OCI-M1 (cell line): ENCODE results near the gene CCDC9B.

ENCODE experiments used
- DNase-seq: peaks from one replicate; lab custom pipeline; 2025; lab: John Stamatoyannopoulos, UW

The CCDC9B gene

GRCh38 chr15:40340740-40341400, at the start of gene CCDC9B:
Gene CCDC9B, minus strand, starts transcription at chr15:40340939. Its CDS starts 120 bp downstream, at chr15:40340819.
- DNase-seq, result peak; percentile 49

DNA sequence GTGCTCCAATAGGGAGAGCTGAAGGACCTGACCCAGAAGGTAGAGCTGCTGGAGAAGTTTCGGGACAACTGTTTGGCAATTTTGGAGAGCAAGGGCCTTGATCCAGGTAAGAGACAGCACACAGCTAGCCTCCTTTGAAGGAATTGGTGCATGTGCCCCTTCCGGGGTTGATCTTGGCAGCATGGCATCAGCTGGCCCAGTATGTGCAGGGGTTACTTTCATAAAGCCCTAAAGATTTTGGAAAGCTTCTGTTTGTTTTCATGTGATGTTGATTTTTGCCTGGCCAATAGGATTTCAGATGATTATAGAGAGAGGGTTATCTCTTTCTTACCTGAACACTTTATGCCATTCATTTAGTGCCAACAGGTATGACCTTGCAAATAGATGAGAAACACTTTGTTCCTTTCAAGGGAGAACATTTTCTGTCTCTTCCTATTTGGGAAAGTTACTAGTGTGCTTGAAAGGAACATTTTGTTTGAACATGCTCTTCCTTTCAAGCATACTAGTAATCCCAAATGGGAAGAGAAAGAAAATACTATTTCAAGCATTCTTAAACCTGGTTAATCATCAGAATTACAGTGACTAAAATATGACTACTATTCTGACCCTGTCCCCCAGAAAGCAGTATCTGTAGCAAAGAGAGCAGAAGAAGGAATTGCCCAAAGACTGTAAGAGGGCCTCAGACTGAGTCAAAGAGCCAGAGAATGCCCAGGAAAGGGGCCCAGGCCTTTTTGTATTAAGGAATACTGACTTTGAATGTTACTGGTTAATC, 49.3 kb upstream of the CCDC9B start:
- no peak for DNase-seq

GRCh38 chr15:40388941-40389823, 48.4 kb upstream of the CCDC9B start:
- DNase-seq, result no peak

- DNase-seq, result no peak
These were observed 45.7 kb upstream of the CCDC9B start for GRCh38 chr15:40386480-40386879.

DNA sequence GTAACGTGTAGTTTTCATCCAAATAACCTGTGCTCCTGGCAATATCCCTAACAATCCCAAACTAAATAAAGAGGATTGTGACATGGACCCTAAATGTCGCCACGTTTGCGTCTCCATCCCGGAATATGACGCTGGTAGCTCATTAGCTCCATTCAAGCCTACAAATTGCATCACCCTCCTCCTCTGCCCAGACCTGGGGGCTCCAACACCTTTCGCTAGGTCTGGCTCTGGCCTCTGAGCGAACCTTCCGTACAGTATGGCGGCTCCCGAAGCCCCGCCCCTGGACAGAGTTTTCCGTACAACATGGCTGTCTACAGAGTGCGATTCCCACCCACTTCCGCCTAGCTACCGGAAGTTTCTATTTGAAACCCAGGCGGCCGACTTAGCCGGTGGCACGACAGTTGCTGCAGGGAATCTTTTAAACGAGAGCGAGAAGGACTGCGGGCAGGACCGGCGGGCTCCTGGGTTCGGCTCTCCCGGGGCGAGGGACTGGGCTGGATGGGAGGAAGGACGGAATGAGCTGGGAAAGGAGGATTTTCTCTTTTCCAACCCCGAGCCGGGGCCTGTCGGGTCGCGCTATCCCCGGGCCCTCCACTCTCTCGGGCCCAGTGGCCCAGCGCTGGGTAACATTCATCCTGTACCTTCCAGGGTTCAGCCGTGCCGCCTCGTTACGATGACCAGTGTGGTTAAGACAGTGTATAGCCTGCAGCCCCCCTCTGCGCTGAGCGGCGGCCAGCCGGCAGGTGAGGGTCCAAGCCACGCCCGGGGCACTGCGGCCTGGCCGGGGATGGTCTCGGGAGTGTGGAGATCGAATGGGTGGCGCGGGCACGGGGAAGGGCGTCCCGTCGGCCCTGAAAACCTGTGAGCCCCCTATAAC, 42.1 kb upstream of the CCDC9B start, which contains the start of gene KNSTRN:
Gene KNSTRN, plus strand, starts transcription at position 142 of the 877 bp plus-strand sequence. Its CDS starts 115 bp downstream, at position 257.
- peak; percentile 96 for DNase-seq

- DNase-seq, result no peak
These were observed 41.2 kb upstream of the CCDC9B start for GRCh38 chr15:40381818-40382529.

DNA sequence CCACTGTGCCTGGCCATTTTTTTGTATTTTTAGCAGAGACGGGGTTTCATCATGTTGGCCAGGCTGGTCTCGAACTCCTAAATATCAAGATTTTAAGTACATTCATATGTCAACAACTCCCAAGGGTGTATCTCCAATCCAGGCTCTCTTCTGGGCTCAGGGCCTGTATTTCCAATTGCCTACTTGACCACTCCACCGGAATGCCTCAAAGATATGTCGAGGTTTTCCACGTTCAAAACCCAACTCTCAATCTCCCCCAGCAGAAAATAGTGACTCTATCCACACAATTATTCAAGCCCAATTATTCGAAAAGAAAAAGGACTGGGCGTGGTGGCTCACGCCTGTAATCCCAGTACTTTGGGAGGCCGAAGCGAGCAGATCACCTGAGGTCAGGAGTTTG, 39.9 kb upstream of the CCDC9B start:
- no peak for DNase-seq

DNA sequence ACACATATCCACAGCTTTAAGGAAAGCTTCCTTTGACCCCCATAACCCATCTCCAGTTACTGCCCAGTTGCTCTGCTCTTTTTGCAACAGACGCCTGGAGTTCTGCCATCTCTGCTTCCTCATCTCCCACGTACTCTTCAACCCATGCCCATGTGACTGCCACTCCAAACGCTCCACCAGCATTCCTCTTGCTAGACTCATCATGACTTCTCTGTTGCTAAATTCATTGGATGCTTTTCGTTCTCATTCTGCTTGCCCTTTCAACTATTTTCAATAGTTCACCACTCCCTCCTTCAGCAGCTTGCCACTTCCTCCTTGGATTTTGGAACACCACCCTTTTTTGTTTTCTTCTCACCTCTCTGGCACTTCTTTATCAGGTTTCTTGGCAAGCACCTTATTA, 39.1 kb upstream of the CCDC9B start:
- DNase-seq, result no peak

DNA sequence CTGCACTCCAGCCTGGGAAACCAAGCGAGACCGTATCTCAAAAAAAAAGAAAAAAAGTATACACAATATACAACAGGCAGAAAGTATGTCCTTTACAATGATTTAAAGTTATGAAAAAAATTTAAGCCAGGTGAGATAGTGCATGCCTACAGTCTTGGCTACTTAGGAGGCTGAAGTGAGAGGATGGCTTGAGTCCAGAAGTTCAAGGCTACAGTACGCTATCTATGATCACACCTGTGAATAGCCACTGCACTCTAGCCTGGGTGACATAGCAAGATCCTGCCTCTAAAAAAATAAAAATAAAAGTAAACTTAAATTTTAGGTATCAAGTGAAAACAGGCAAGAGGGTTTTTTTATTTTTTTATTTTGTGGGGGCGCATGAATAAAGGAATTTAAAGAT, 38.6 kb upstream of the CCDC9B start:
- no peak for DNase-seq

DNA sequence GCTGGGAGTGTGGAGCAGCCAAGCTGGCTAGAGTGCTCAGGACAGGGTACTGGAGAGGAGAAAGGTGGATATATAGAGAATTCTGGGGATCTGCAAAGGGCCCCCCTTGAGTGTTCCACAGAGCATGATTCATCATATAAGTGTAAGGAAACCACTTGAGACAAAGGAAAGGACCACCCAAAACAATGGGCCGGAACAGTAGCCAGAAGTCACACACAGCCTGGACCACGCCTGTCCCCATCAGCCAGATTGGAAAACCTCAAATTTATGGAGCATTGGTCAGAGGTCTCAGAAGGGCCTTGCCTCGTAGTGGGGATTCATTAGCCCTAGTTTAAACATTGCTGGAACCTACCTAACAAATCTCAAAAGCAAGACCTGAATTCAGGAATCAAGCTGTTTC, 36.9 kb upstream of the CCDC9B start:
- DNase-seq, result no peak

DNA sequence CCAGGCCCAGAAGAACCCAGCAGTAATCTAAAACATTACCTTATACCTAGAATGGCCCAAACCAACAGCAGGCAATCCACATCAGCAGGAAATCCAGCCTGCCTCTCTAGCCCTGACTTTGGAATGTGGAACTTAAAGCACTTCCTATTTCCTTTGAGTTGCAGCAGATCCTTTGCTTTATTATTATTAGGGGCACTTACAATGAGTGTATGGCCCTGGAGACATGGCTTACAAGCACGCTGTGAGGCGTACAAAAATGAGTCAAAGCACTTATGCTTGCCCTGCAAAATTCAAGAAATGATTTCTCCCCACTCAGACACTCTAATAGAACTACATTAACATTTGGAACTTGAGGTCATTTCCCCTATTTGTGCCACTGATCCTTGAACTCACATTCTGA, 32.2 kb upstream of the CCDC9B start:
- no peak for DNase-seq

GRCh38 chr15:40369971-40370370, 29.2 kb upstream of the CCDC9B start:
- DNase-seq, result no peak

DNA sequence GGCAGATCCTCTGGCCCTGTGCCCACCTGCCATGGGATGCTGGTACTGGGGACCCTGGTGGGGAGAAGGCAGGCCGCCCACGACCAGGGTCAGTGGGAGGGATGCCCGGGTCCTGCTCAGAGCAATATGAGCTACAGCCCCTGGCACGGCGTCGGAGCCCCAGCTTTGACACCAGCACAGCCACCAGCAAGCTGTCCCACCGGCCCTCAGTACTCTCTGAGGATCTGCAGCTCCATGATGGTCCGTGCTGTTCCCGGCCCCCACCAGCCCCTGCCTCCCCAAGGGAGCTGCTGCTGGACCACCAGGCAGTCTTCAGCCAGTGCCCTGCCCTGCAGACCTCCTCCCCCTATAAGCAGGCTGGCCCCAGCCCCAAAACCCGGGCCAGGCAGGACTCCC, 28.7 kb upstream of the CCDC9B start:
- DNase-seq, result no peak

GRCh38 chr15:40368719-40369473, 28.2 kb upstream of the CCDC9B start:
- DNase-seq, result no peak

- peak; percentile 93 for DNase-seq
These were observed 27.2 kb upstream of the CCDC9B start for GRCh38 chr15:40367686-40368611.

- no peak for DNase-seq
These were observed 26.6 kb upstream of the CCDC9B start for GRCh38 chr15:40367371-40367685.

DNA sequence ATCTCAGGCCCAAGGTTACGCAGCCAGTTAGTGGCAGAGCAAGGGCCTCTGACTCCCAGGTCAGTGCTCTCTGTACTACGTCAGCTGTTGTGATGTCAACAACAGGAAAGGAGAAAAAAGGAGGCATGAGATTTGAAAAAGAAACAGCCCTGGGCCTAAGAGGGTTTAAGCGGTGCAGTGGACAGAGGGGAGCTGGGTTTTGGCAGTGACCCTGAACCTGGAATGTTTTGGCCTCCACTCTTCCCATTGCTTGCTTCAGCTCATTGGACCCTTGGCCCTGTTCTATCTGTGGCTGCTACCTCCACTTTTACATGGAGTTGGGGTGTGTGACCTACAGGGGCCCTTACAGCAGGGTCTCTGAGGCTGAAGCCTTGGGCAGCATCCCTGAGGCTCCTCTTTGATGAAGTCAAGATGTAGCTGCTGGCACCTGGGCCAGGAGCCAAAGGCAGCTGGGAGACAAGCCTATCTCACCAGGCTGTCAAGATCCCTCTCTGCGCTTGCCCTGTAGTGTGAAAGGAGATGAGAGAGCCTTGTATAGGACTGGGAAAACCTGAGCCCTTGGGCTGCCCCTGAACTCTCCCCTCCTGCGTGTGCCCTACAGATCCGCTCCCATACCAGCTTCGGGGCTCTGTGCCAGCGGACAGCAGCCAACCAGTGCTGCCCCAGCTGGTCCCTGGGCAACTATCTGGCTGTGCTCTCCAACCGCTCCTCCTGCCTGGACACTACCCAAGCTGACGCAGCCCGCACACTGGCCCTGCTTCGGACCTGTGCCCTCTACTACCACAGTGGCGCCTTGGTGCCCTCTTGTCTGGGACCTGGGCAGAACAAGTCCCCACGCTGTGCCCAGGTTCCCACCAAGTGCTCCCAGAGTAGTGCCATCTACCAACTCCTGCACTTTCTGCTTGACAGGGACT, 26.0 kb upstream of the CCDC9B start:
- DNase-seq, result no peak
